SU-DHL-6 (cell line): Measurements from ENCODE around the gene TIMP3.

ENCODE experiments used
- EZH2phosphoT487 ChIP-seq: fragments of 200-600 bp; sonication (generic), shearing (Covaris generic); conservative IDR thresholded peaks from 2 replicates; pipeline ENCODE4 v1.6.1; 2018; ENCODE audit warnings: mild to moderate bottlenecking, antibody characterized with exemption, low read length, moderate library complexity, mixed read lengths
- TF ChIP-seq, protein P1 (sequence below): fragments of 200-600 bp; sonication (generic); IDR thresholded peaks from one replicate; pipeline ENCODE4 v1.5.1; 2017; ENCODE audit warnings: antibody characterized with exemption, mild to moderate bottlenecking, low read length, moderate library complexity; ENCODE audit not compliant: insufficient read depth, poor library complexity, severe bottlenecking

DNA sequence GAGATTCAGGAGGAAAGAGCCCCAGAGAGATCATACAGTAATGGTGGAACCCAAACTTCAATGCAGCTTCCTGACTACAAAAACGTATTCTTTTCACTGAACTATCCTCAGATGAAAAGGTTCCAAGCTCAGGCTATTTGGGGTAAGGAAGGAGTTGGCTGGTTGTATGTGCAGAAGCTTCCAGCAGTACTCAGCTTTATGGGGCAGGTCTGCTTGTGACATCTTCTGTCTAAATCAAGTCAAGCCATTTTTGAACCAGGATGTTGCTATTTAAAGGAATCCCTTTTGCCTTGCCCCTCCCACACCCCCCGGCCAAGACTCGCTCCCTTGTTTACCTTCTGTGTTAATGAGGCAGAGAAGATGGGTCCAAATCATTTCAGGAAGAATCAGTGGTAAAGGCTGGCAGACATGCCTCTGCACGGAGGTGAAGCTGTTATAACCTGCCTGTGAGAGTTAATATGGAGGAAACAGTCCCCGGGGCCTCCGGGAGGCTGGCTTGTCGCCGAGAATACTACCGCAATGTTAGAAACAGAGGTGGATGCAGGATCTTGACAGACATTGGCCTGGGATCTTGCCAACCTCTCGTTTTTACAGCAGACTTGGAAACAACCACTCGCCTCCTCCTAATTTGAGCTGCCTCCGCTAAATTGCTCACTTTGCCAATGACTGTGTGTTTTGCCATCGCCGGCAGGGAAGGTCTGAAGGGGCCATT lies 45.4 kb downstream of the TIMP3 start:
- TF ChIP-seq, protein P1, sequence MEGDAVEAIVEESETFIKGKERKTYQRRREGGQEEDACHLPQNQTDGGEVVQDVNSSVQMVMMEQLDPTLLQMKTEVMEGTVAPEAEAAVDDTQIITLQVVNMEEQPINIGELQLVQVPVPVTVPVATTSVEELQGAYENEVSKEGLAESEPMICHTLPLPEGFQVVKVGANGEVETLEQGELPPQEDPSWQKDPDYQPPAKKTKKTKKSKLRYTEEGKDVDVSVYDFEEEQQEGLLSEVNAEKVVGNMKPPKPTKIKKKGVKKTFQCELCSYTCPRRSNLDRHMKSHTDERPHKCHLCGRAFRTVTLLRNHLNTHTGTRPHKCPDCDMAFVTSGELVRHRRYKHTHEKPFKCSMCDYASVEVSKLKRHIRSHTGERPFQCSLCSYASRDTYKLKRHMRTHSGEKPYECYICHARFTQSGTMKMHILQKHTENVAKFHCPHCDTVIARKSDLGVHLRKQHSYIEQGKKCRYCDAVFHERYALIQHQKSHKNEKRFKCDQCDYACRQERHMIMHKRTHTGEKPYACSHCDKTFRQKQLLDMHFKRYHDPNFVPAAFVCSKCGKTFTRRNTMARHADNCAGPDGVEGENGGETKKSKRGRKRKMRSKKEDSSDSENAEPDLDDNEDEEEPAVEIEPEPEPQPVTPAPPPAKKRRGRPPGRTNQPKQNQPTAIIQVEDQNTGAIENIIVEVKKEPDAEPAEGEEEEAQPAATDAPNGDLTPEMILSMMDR, result no peak
- no peak for TF ChIP-seq EZH2phosphoT487
